Measurements from ENCODE around the gene PLEK.
"Not testable (repeated sequence)": the region's sequence is repeated elsewhere in the genome, so short reads cannot be mapped to it uniquely, and the experiment has no call there.

DNA sequence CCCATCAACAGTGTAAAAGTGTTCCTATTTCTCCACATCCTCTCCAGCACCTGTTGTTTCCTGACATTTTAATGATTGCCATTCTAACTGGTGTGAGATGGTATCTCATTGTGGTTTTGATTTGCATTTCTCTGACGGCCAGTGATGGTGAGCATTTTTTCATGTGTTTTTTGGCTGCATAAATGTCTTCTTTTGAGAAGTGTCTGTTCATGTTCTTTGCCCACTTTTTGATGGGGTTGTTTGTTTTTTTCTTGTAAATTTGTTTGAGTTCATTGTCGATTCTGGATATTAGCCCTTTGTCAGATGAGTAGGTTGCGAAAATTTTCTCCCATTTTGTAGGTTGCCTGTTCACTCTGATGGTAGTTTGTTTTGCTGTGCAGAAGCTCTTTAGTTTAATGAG is 81.3 kb downstream of the PLEK start:
- TF ChIP-seq CTCF (conservative IDR thresholded peaks at IDR 0.05); EZH2 (IDR thresholded peaks at IDR 0.05; ENCODE audit: low read depth): not testable (repeated sequence)
